GM18907 (cell line): ENCODE data around the gene GAREM1.

Experiments
- ATAC-seq: cut with Tn5 transposase; IDR thresholded peaks from one replicate; pipeline ENCODE4 v1.9.1; 2021; ENCODE audit warnings: mild to moderate bottlenecking, moderate library complexity; ENCODE audit not compliant: unreplicated experiment

The GAREM1 gene

GRCh38 chr18:32427084-32427900 is 43.4 kb downstream of the GAREM1 start:
- no peak for ATAC-seq

- ATAC-seq, result no peak
These were observed 45.2 kb downstream of the GAREM1 start for GRCh38 chr18:32425466-32425865.

GRCh38 chr18:32424696-32425095 is 46.0 kb downstream of the GAREM1 start:
- ATAC-seq, result no peak

GRCh38 chr18:32422978-32423740 is 47.5 kb downstream of the GAREM1 start:
- ATAC-seq, result no peak

- no peak for ATAC-seq
These were observed 48.5 kb downstream of the GAREM1 start for GRCh38 chr18:32422201-32422600.

GRCh38 chr18:32420084-32420750 is 50.5 kb downstream of the GAREM1 start:
- ATAC-seq, result no peak

GRCh38 chr18:32418148-32418547 is 52.5 kb downstream of the GAREM1 start:
- ATAC-seq, result no peak

GRCh38 chr18:32405588-32405987 is 65.1 kb downstream of the GAREM1 start:
- ATAC-seq, result no peak

- ATAC-seq, result no peak
These were observed 69.1 kb downstream of the GAREM1 start for GRCh38 chr18:32401621-32402020.

GRCh38 chr18:32393407-32393806 is 77.3 kb downstream of the GAREM1 start:
- no peak for ATAC-seq

GRCh38 chr18:32391126-32391525 is 79.6 kb downstream of the GAREM1 start:
- no peak for ATAC-seq

GRCh38 chr18:32389858-32390257 is 80.8 kb downstream of the GAREM1 start:
- no peak for ATAC-seq

GRCh38 chr18:32389191-32389590 is 81.5 kb downstream of the GAREM1 start:
- no peak for ATAC-seq

- no peak for ATAC-seq
These were observed 84.2 kb downstream of the GAREM1 start for GRCh38 chr18:32386471-32386870.

- no peak for ATAC-seq
These were observed 87.4 kb downstream of the GAREM1 start for GRCh38 chr18:32383050-32383819.

- ATAC-seq, result no peak
These were observed 88.9 kb downstream of the GAREM1 start for GRCh38 chr18:32381761-32382160.

- no peak for ATAC-seq
These were observed 90.1 kb downstream of the GAREM1 start for GRCh38 chr18:32380559-32380958.

- no peak for ATAC-seq
These were observed 90.8 kb downstream of the GAREM1 start for GRCh38 chr18:32379891-32380290.

- ATAC-seq, result no peak
These were observed 92.0 kb downstream of the GAREM1 start for GRCh38 chr18:32378705-32379104.

- no peak for ATAC-seq
These were observed 96.7 kb downstream of the GAREM1 start for GRCh38 chr18:32373995-32374394.

GRCh38 chr18:32373505-32373904 is 97.2 kb downstream of the GAREM1 start:
- ATAC-seq, result no peak
